Measurements from ENCODE around the gene GZMM. TPM values are rescaled to one million over a fixed set of nuclear protein-coding genes. Genes with fewer than 3 reads are reported as not detected.

GZMM gene
- total and polyA plus RNA-seq, 4 donors = 0.74 to 3.0 (median 2.5) TPM

GRCh38 chr19:555474-555808 lies 11.6 kb downstream of the GZMM start:
- Histone ChIP-seq H3K36me3 (ENCODE audit: control insufficient read depth in 4 of 4, insufficient read depth in 4 of 4, low read length in 4 of 4) (no peaks in the 10 kb centered on the region), H3K27me3 (ENCODE audit: control insufficient read depth in 3 of 3, insufficient read depth in 3 of 3, low read length in 2 of 3) (no peaks in the 10 kb centered on the region), H3K4me3 (no peak overlapping the region), H3K9ac (ENCODE audit: insufficient read depth in 1 of 2, low read length in 2 of 2) (no peak overlapping the region), H3K27ac (ENCODE audit: low read depth in 1 of 2, low read length in 1 of 2) (no peak overlapping the region), H3K4me1 (ENCODE audit: control insufficient read depth in 5 of 5, insufficient read depth in 5 of 5, low read length in 5 of 5) (peaks cover 0 to 10% (median 7%) of the 10 kb centered on the region in 5 donors), H3K9me3 (ENCODE audit: control insufficient read depth in 4 of 4, insufficient read depth in 3 of 4, low read length in 3 of 4) (no peaks in the 10 kb centered on the region)
- 90 to 92% methylated on average over 14 of the region's 14 CpGs for WGBS, 2 donors
- ATAC-seq (ENCODE audit: insufficient read depth, low FRiP score) (no peak), DNase-seq (no peak)
- no peak for TF ChIP-seq CTCF (IDR thresholded peaks at IDR 0.05; ENCODE audit: control extremely low read depth, extremely low read depth)

GRCh38 chr19:556611-557382 lies 12.9 kb downstream of the GZMM start:
- 81 to 83% methylated on average over 31 of the region's 31 CpGs for WGBS, 2 donors
- Histone ChIP-seq H3K9ac (ENCODE audit: insufficient read depth in 1 of 2, low read length in 2 of 2) (no peak overlapping the region), H3K9me3 (ENCODE audit: control insufficient read depth in 4 of 4, insufficient read depth in 3 of 4, low read length in 3 of 4) (no peaks in the 10 kb centered on the region), H3K27me3 (ENCODE audit: control insufficient read depth in 3 of 3, insufficient read depth in 3 of 3, low read length in 2 of 3) (no peaks in the 10 kb centered on the region), H3K27ac (ENCODE audit: low read depth in 1 of 2, low read length in 1 of 2) (peak overlapping the region; percentile 11 to 17), H3K36me3 (ENCODE audit: control insufficient read depth in 4 of 4, insufficient read depth in 4 of 4, low read length in 4 of 4) (no peaks in the 10 kb centered on the region), H3K4me1 (ENCODE audit: control insufficient read depth in 5 of 5, insufficient read depth in 5 of 5, low read length in 5 of 5) (peaks cover 0 to 10% (median 7%) of the 10 kb centered on the region in 5 donors), H3K4me3 (no peak overlapping the region)
- DNase-seq = no peak
- no peak for ATAC-seq (ENCODE audit: insufficient read depth, low FRiP score)
- no peak for TF ChIP-seq CTCF (IDR thresholded peaks at IDR 0.05; ENCODE audit: control extremely low read depth, extremely low read depth)

GRCh38 chr19:558770-559439 lies 15.1 kb downstream of the GZMM start:
- DNase-seq (peak; percentile 91 to 94 (median 92)), ATAC-seq (ENCODE audit: insufficient read depth, low FRiP score) (no peak)
- TF ChIP-seq CTCF (IDR thresholded peaks at IDR 0.05; ENCODE audit: control extremely low read depth, extremely low read depth) = no peak
- peaks cover 0 to 10% (median 7%) of the 10 kb centered on the region in 5 donors for H3K4me1 ChIP-seq (ENCODE audit: control insufficient read depth in 5 of 5, insufficient read depth in 5 of 5, low read length in 5 of 5)
- H3K4me3 ChIP-seq = no peak overlapping the region
- H3K9ac ChIP-seq (ENCODE audit: insufficient read depth in 1 of 2, low read length in 2 of 2) = no peak overlapping the region
- no peaks in the 10 kb centered on the region for H3K9me3 ChIP-seq (ENCODE audit: control insufficient read depth in 4 of 4, insufficient read depth in 3 of 4, low read length in 3 of 4)
- no peaks in the 10 kb centered on the region for H3K27me3 ChIP-seq (ENCODE audit: control insufficient read depth in 3 of 3, insufficient read depth in 3 of 3, low read length in 2 of 3)
- H3K27ac ChIP-seq (ENCODE audit: low read depth in 1 of 2, low read length in 1 of 2) = no peak overlapping the region
- no peaks in the 10 kb centered on the region for H3K36me3 ChIP-seq (ENCODE audit: control insufficient read depth in 4 of 4, insufficient read depth in 4 of 4, low read length in 4 of 4)
- 52 to 53% methylated on average over 21 of the region's 21 CpGs for WGBS, 2 donors

Measured in lung (tissue), 12 donors.